Left renal cortex interstitium (tissue), 4 donors: ENCODE measurements around the gene MS4A2. TPM values are rescaled to one million over a fixed set of nuclear protein-coding genes. Genes with fewer than 3 reads are reported as not detected.
"Not testable (repeated sequence)": the region's sequence is repeated elsewhere in the genome, so short reads cannot be mapped to it uniquely, and the experiment has no call there.

ENCODE experiments used
- DNase-seq, 4 donors: peaks; one replicate each; pipeline ENCODE4 v3.0.0-alpha.2; 2013; ENCODE audit warnings: low read depth in 4 of 4, low spot score in 2 of 4, missing footprints in 1 of 4
- polyA plus RNA-seq, 4 donors: library from polyadenylated mRNA; unstranded; fragments of 120-200 nt; gene quantifications; one replicate each; pipeline ENCODE4 v1.2.1, GENCODE V29; 2013; ENCODE audit not compliant: insufficient read length in 4 of 4

The MS4A2 gene
- under 1 TPM; 0.05 to 0.11 (median 0.09) TPM for polyA plus RNA-seq

- no peak for DNase-seq
Observed at GRCh38 chr11:60088364-60088763, at the start of gene MS4A2. Gene MS4A2, plus strand, starts transcription at chr11:60088664. Its CDS starts 102 bp downstream, at chr11:60088766.

GRCh38 chr11:60040109-60040508 lies 48.4 kb upstream of the MS4A2 start, which contains the start of gene OOSP2:
Gene OOSP2, plus strand, starts transcription at chr11:60040409. Its CDS starts 51 bp downstream, at chr11:60040460.
- no peak for DNase-seq

GRCh38 chr11:60050422-60050821 lies 38.0 kb upstream of the MS4A2 start:
- not testable (repeated sequence) for DNase-seq

- not testable (repeated sequence) for DNase-seq
Observed at GRCh38 chr11:60050839-60051238, 37.6 kb upstream of the MS4A2 start.

GRCh38 chr11:60056349-60056969 lies 32.0 kb upstream of the MS4A2 start, which contains the start of gene MS4A3:
Gene MS4A3, plus strand, starts transcription at chr11:60056665. Its CDS starts 4,496 bp downstream, at chr11:60061161.
- no peak for DNase-seq

GRCh38 chr11:60059052-60059451 lies 29.4 kb upstream of the MS4A2 start:
- no peak for DNase-seq

- no peak for DNase-seq
Observed at GRCh38 chr11:60059521-60060240, 28.8 kb upstream of the MS4A2 start.

GRCh38 chr11:60064111-60064510 lies 24.4 kb upstream of the MS4A2 start:
- DNase-seq: no peak

- DNase-seq: no peak
Observed at GRCh38 chr11:60065801-60066200, 22.7 kb upstream of the MS4A2 start.

- no peak for DNase-seq
Observed at GRCh38 chr11:60069450-60069849, 19.0 kb upstream of the MS4A2 start.

- not testable (repeated sequence) for DNase-seq
Observed at GRCh38 chr11:60071644-60072043, 16.8 kb upstream of the MS4A2 start.

GRCh38 chr11:60077216-60077817 lies 11.1 kb upstream of the MS4A2 start:
- no peak for DNase-seq

GRCh38 chr11:60077981-60078380 lies 10.5 kb upstream of the MS4A2 start:
- no peak for DNase-seq

GRCh38 chr11:60078745-60079144 lies 9.7 kb upstream of the MS4A2 start:
- DNase-seq: no peak

GRCh38 chr11:60080535-60080934 lies 7.9 kb upstream of the MS4A2 start:
- no peak for DNase-seq

- DNase-seq: no peak
Observed at GRCh38 chr11:60084631-60085273, 3.7 kb upstream of the MS4A2 start.

- no peak for DNase-seq
Observed at GRCh38 chr11:60085909-60086308, 2.6 kb upstream of the MS4A2 start.

- no peak for DNase-seq
Observed at GRCh38 chr11:60087239-60087638, 1.2 kb upstream of the MS4A2 start.

- DNase-seq: no peak
Observed at GRCh38 chr11:60095477-60096120, 7.1 kb downstream of the MS4A2 start.

- DNase-seq: no peak
Observed at GRCh38 chr11:60097189-60097588, 8.7 kb downstream of the MS4A2 start.

GRCh38 chr11:60098508-60098907 lies 10.0 kb downstream of the MS4A2 start:
- DNase-seq: no peak
